ENCODE data around the gene MAML2. TPM values are rescaled to one million over a fixed set of nuclear protein-coding genes. Genes with fewer than 3 reads are reported as not detected.

Gene MAML2
- total RNA-seq, 2 experiments from 2014 or later, result 23.4 to 27.2 TPM

GRCh38 chr11:96037405-96037949 lies 305.5 kb downstream of the MAML2 start:
- no peak overlapping the region for H3K4me3 Mint-ChIP-seq
- DNase-seq, result no peak
- H3K36me3 Mint-ChIP-seq (ENCODE audit: low read depth), result peaks cover 22% of the 10 kb centered on the region
- ChIA-PET POLR2A (no interaction called here), CTCF (interaction anchor here (1.0 kb wide), 1 partner anchor 306 kb away, joined by 3 read pairs; the partner anchor contains the start of gene MAML2)
- peaks cover 9% of the 10 kb centered on the region for H3K4me1 Mint-ChIP-seq
- H3K27ac Mint-ChIP-seq, result no peak overlapping the region
- H3K9me3 Mint-ChIP-seq, result no peaks in the 10 kb centered on the region
- H3K27me3 Mint-ChIP-seq, result no peaks in the 10 kb centered on the region

- Mint-ChIP-seq H3K4me1 (peaks cover 9% of the 10 kb centered on the region), H3K9me3 (no peaks in the 10 kb centered on the region), H3K36me3 (ENCODE audit: low read depth) (peaks cover 19% of the 10 kb centered on the region), H3K4me3 (no peak overlapping the region), H3K27me3 (no peaks in the 10 kb centered on the region), H3K27ac (no peak overlapping the region)
- ChIA-PET CTCF (interaction anchor here (1.0 kb wide), 1 partner anchor 306 kb away, joined by 3 read pairs; the partner anchor contains the start of gene MAML2), POLR2A (no interaction called here)
- no peak for DNase-seq
Observed at GRCh38 chr11:96036863-96037262, 306.1 kb downstream of the MAML2 start.

- no peak for DNase-seq
- Mint-ChIP-seq H3K27me3 (no peaks in the 10 kb centered on the region), H3K27ac (no peak overlapping the region), H3K9me3 (no peaks in the 10 kb centered on the region), H3K4me3 (no peak overlapping the region), H3K36me3 (ENCODE audit: low read depth) (peaks cover 19% of the 10 kb centered on the region), H3K4me1 (peaks cover 7% of the 10 kb centered on the region)
- CTCF ChIA-PET, result interaction anchor here (1.0 to 1.4 kb wide), 2 partner anchors 16 to 27 kb away, joined by 3 to 4 read pairs; no protein-coding TSS in a partner anchor
- POLR2A ChIA-PET, result no interaction called here
Observed at GRCh38 chr11:96035740-96036078, 307.3 kb downstream of the MAML2 start.

GRCh38 chr11:96035031-96035739 lies 307.8 kb downstream of the MAML2 start:
- DNase-seq, result no peak
- Mint-ChIP-seq H3K27ac (no peak overlapping the region), H3K4me1 (peaks cover 7% of the 10 kb centered on the region), H3K27me3 (no peaks in the 10 kb centered on the region), H3K4me3 (no peak overlapping the region), H3K36me3 (ENCODE audit: low read depth) (peaks cover 19% of the 10 kb centered on the region), H3K9me3 (no peaks in the 10 kb centered on the region)
- ChIA-PET CTCF (interaction anchor here (1.0 to 1.4 kb wide), 3 partner anchors 15 to 308 kb away, joined by 3 to 5 read pairs (median 4); partner anchors contain the start of gene MAML2), POLR2A (no interaction called here)

- Mint-ChIP-seq H3K4me3 (no peak overlapping the region), H3K36me3 (ENCODE audit: low read depth) (peaks cover 20% of the 10 kb centered on the region), H3K4me1 (peaks cover 9% of the 10 kb centered on the region), H3K9me3 (no peaks in the 10 kb centered on the region), H3K27me3 (no peaks in the 10 kb centered on the region), H3K27ac (no peak overlapping the region)
- no peak for DNase-seq
- CTCF ChIA-PET, result no interaction called here
- POLR2A ChIA-PET, result no interaction called here
Observed at GRCh38 chr11:96033599-96033998, 309.4 kb downstream of the MAML2 start.

GRCh38 chr11:96033095-96033494 lies 309.9 kb downstream of the MAML2 start:
- ChIA-PET POLR2A (no interaction called here), CTCF (no interaction called here)
- DNase-seq, result no peak
- Mint-ChIP-seq H3K9me3 (no peaks in the 10 kb centered on the region), H3K4me1 (peaks cover 10% of the 10 kb centered on the region), H3K4me3 (no peak overlapping the region), H3K27ac (no peak overlapping the region), H3K36me3 (ENCODE audit: low read depth) (peaks cover 23% of the 10 kb centered on the region), H3K27me3 (no peaks in the 10 kb centered on the region)

DNA sequence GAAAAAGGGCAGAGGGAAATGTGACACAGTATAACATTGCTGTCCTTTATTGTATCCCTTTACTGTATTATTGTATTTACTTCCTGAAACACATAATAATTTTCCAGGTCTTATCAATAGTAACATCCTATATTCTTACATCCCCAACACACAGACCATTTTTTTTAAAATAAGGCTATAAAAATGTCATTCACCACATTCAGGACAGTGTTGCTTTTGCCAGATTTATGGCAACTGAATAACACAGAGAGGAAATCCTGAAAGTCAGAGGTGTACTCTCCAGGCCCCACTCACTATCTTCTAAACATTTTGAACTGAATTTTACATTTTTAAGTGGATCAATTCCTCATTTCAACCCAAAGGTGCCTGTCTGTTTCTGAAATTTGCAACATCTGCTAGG lies 314.2 kb downstream of the MAML2 start:
- peaks cover 23% of the 10 kb centered on the region for H3K4me1 Mint-ChIP-seq
- POLR2A ChIA-PET, result no interaction called here

DNA sequence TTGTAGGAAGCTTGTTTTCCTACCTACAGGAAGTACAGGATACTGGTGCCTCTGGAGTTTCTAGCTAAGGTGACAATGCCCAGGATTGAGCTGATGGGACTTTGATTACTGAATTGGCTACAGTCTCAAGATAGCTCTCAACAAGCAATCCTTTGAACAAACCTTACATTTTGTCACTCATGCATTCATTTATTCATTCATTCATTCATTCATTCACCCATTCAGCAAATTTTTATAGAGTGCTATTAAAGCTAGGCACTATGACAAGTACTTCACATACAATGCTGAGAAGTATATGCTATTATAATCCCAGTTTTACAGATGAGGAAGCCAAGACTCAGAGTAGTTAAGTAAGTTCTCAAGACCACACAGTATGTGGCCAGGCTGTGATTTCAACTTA lies 316.0 kb downstream of the MAML2 start:
- Mint-ChIP-seq H3K9me3 (no peaks in the 10 kb centered on the region), H3K27me3 (no peaks in the 10 kb centered on the region), H3K27ac (peak overlapping the region; percentile 0), H3K4me3 (no peak overlapping the region), H3K4me1 (peaks cover 27% of the 10 kb centered on the region), H3K36me3 (ENCODE audit: low read depth) (peaks cover 18% of the 10 kb centered on the region)
- CTCF ChIA-PET, result interaction anchor here (0.6 to 1.2 kb wide), 2 partner anchors 27 to 249 kb away, joined by 3 to 5 read pairs; no protein-coding TSS in a partner anchor
- DNase-seq, result no peak
- POLR2A ChIA-PET, result no interaction called here

More for the DNA sequence above, 314.2 kb downstream of the MAML2 start:
- CTCF ChIA-PET, result no interaction called here
- peaks cover 20% of the 10 kb centered on the region for H3K36me3 Mint-ChIP-seq (ENCODE audit: low read depth)
- no peak overlapping the region for H3K27ac Mint-ChIP-seq
- H3K9me3 Mint-ChIP-seq, result no peaks in the 10 kb centered on the region
- DNase-seq, result no peak
- H3K4me3 Mint-ChIP-seq, result no peak overlapping the region
- H3K27me3 Mint-ChIP-seq, result no peaks in the 10 kb centered on the region

- no peak for DNase-seq
- POLR2A ChIA-PET, result no interaction called here
- H3K27ac Mint-ChIP-seq, result no peak overlapping the region
Observed at GRCh38 chr11:96026310-96026709, 316.7 kb downstream of the MAML2 start.

DNA sequence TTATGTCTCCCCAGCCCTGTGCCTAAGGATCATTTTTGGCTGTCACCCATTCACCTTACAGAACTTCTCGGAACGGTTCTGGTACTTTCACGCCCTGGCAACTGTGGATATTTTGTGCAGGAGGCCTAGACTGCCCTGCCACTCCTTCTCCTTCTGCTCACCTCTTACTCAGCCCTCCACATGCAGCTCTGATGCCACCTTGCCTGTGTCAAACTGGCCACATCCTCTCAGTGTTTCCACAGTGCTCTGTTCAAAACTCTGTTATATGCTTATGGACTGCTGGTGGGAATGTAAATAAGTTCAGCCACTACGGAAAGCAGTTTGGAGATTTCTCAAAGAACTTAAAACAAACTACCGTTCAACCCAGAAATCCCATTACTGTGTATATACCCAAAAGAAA lies 318.3 kb downstream of the MAML2 start:
- H3K4me3 Mint-ChIP-seq, result no peak overlapping the region
- POLR2A ChIA-PET, result no interaction called here
- H3K9me3 Mint-ChIP-seq, result no peaks in the 10 kb centered on the region
- peak overlapping the region; percentile 42 for H3K27ac Mint-ChIP-seq
- peaks cover 21% of the 10 kb centered on the region for H3K36me3 Mint-ChIP-seq (ENCODE audit: low read depth)
- CTCF ChIA-PET, result interaction anchor here (1.4 kb wide), 1 partner anchor 318 kb away, joined by 5 read pairs; the partner anchor contains the start of gene MAML2
- H3K27me3 Mint-ChIP-seq, result no peaks in the 10 kb centered on the region
- H3K4me1 Mint-ChIP-seq, result peaks cover 31% of the 10 kb centered on the region
- DNase-seq, result no peak

More at GRCh38 chr11:96026310-96026709, 316.7 kb downstream of the MAML2 start:
- no peaks in the 10 kb centered on the region for H3K9me3 Mint-ChIP-seq
- H3K27me3 Mint-ChIP-seq, result no peaks in the 10 kb centered on the region
- H3K36me3 Mint-ChIP-seq (ENCODE audit: low read depth), result peaks cover 18% of the 10 kb centered on the region
- no peak overlapping the region for H3K4me3 Mint-ChIP-seq
- CTCF ChIA-PET, result interaction anchor here (1.2 kb wide), 1 partner anchor 27 kb away, joined by 5 read pairs; no protein-coding TSS in a partner anchor
- H3K4me1 Mint-ChIP-seq, result peaks cover 27% of the 10 kb centered on the region

DNA sequence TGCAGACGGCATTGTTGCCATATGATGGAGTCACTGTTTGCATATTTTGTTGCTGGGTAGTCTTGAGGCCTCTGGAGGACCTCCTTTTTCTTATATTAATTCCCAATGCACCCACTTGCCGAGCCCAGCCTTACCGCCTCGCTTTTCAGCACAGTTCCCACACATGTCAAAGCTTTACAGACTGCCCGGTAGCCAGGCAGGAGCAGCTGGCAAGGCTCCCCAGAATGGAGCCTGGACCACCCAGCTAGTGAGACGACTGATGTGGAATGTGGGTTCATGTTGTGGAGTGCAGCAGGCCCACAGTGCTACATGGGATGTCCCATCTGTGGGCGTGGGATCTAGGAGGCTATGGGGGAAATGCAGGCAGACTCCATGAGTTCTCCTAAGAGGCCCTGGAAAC lies 319.7 kb downstream of the MAML2 start:
- H3K27ac Mint-ChIP-seq, result no peak overlapping the region
- H3K36me3 Mint-ChIP-seq (ENCODE audit: low read depth), result peaks cover 18% of the 10 kb centered on the region
- H3K4me1 Mint-ChIP-seq, result peaks cover 29% of the 10 kb centered on the region
- no peaks in the 10 kb centered on the region for H3K27me3 Mint-ChIP-seq
- no peaks in the 10 kb centered on the region for H3K9me3 Mint-ChIP-seq
- CTCF ChIA-PET, result no interaction called here
- H3K4me3 Mint-ChIP-seq, result no peak overlapping the region
- POLR2A ChIA-PET, result no interaction called here
- DNase-seq, result no peak

- no peak overlapping the region for H3K4me3 Mint-ChIP-seq
- peaks cover 24% of the 10 kb centered on the region for H3K4me1 Mint-ChIP-seq
- peaks cover 11% of the 10 kb centered on the region for H3K36me3 Mint-ChIP-seq (ENCODE audit: low read depth)
- H3K9me3 Mint-ChIP-seq, result no peaks in the 10 kb centered on the region
- no peak for DNase-seq
- H3K27ac Mint-ChIP-seq, result no peak overlapping the region
- ChIA-PET POLR2A (no interaction called here), CTCF (interaction anchor here (0.6 to 1.0 kb wide), 2 partner anchors 127 to 321 kb away, joined by 3 read pairs; partner anchors contain the start of gene MAML2)
- H3K27me3 Mint-ChIP-seq, result no peaks in the 10 kb centered on the region
Observed at GRCh38 chr11:96021901-96022650, 320.9 kb downstream of the MAML2 start.

All from activated CD4-positive, alpha-beta T cell treated with anti-CD3 and anti-CD28 coated beads, Interleukin-2, amount 10 ng/mL, durations not matched to agents 7 days and 5 days (primary cell).